ENCODE data around the gene SEC14L2. TPM values are rescaled to one million over a fixed set of nuclear protein-coding genes. Genes with fewer than 3 reads are reported as not detected.

The SEC14L2 gene
- total and polyA plus RNA-seq, 10 of the 15 experiments (the other 5 are each of a cell fraction or from before 2014, with no cell fraction given): 0.08 to 4.0 (median 0.48) TPM

DNA sequence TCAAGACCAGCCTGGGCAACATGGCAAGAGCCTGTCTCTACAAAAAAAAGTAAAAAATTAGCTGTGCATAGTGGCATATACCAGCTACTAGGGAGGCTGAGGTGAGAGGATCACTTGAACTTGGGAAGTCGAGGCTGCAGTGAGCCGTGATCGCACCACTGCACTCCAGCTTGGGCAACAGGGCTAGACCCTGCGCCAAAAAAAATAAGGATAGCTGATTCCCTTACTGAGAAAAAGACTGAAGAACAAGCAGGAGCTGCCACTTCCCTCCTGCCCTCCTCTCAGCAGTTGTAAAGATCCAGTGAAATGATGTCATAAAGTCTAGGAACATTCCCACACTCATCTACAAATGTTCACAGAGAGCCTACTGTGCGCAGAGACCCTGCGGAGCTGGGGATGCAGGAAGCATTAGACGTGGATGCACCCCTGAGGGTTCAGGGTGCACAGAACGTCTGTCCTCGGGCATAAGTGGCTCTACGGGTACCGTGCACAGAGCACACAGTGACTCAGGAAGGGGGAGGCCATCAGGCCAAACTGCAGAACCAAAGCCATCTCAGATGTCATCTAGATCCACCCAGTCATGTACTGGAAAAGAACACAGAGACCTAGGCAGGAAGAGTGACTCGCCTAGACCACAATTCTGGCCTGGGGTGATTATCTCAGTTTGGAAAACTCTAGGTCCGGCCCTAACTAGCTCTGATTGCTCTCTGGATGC, 11.7 kb downstream of the SEC14L2 start:
- Histone ChIP-seq H3K27me3 (replicated peaks in 1 of 2; ENCODE audit: control insufficient read depth in 2 of 2, insufficient read depth in 2 of 2, low read length in 1 of 2) (no peaks in the 10 kb centered on the region), H3K4me1 (ENCODE audit: control insufficient read depth, insufficient read depth, low read length) (no peaks in the 10 kb centered on the region), H3K9me3 (replicated peaks; ENCODE audit: control insufficient read depth, insufficient read depth, low read length) (no peaks in the 10 kb centered on the region), H3K4me2 (ENCODE audit: control insufficient read depth, insufficient read depth) (no peak overlapping the region), H3K4me3 (no peak overlapping the region), H3K9ac (ENCODE audit: control insufficient read depth, insufficient read depth, low read length) (no peak overlapping the region), H3K79me2 (ENCODE audit: control insufficient read depth, insufficient read depth, low read length) (no peaks in the 10 kb centered on the region), H2AFZ (ENCODE audit: control insufficient read depth, low read depth, low read length) (no peak overlapping the region), H4K20me1 (ENCODE audit: control insufficient read depth, insufficient read depth) (no peaks in the 10 kb centered on the region), H3K27ac (ENCODE audit: control insufficient read depth, insufficient read depth) (no peak overlapping the region), H3K36me3 (ENCODE audit: control insufficient read depth in 2 of 2, insufficient read depth in 2 of 2, low read length in 1 of 2) (no peaks in the 10 kb centered on the region; a peak in 1 of 4 replicates)
- RAD21 ChIA-PET (ENCODE audit: unreplicated experiment): no interaction called here
- SMC1A ChIA-PET (ENCODE audit: uncharacterized antibody, unreplicated experiment): interaction anchor here (1.3 kb wide), 1 partner anchor 14 kb away, joined by 3 read pairs; no protein-coding TSS in a partner anchor
- POLR2A ChIA-PET: no interaction called here
- BruUV-seq (replicated peaks): no TSS peak
- 89% methylated on average over 13 of the region's 13 CpGs for WGBS (ENCODE audit: insufficient coverage, insufficient replicate concordance, low lambda C conversion rate, missing lambda C conversion rate)
- in situ Hi-C loops (cut with MboI) (no loop called here), intact Hi-C loops (cut with micrococcal nuclease; ENCODE audit: unreplicated experiment) (no loop called here)
- CTCF ChIA-PET: interaction anchor here (1.5 kb wide), 1 partner anchor 16 kb away, joined by 4 read pairs; the partner anchor contains the start of gene MTFP1
- DNase-seq (ENCODE audit: low read depth, low spot score): no peak
- no peak for ATAC-seq
- no peak for FAIRE-seq
- TF ChIP-seq CREM (IDR thresholded peaks at IDR 0.05; ENCODE audit: low read depth) (no peak), TBL1XR1 (IDR thresholded peaks at IDR 0.05; ENCODE audit: low read depth, low read length) (no peak), ZNF24 (IDR thresholded peaks at IDR 0.05) (no peak), SRF (IDR thresholded peaks at IDR 0.05; ENCODE audit: low read depth in 2 of 2, low read length in 2 of 2) (no peak), SIX5 (IDR thresholded peaks at IDR 0.05; ENCODE audit: low read depth, low read length, severe bottlenecking) (no peak), HDGF (IDR thresholded peaks at IDR 0.05) (no peak), LARP7 (IDR thresholded peaks at IDR 0.05) (no peak), MTA3 (IDR thresholded peaks at IDR 0.05; ENCODE audit: borderline replicate concordance, low read length) (no peak), KDM1A (IDR thresholded peaks at IDR 0.05; ENCODE audit: borderline replicate concordance) (no peak), TCF12 (IDR thresholded peaks at IDR 0.05; ENCODE audit: low read depth, low read length) (no peak), NFXL1 (IDR thresholded peaks at IDR 0.05; ENCODE audit: borderline replicate concordance) (no peak)
- TF ChIP-seq, protein P1, sequence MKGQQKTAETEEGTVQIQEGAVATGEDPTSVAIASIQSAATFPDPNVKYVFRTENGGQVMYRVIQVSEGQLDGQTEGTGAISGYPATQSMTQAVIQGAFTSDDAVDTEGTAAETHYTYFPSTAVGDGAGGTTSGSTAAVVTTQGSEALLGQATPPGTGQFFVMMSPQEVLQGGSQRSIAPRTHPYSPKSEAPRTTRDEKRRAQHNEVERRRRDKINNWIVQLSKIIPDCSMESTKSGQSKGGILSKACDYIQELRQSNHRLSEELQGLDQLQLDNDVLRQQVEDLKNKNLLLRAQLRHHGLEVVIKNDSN (IDR thresholded peaks at IDR 0.05; ENCODE audit: borderline replicate concordance, extremely low read length, insufficient read depth, low read depth, low read length): no peak
- TF ChIP-seq, protein P2, sequence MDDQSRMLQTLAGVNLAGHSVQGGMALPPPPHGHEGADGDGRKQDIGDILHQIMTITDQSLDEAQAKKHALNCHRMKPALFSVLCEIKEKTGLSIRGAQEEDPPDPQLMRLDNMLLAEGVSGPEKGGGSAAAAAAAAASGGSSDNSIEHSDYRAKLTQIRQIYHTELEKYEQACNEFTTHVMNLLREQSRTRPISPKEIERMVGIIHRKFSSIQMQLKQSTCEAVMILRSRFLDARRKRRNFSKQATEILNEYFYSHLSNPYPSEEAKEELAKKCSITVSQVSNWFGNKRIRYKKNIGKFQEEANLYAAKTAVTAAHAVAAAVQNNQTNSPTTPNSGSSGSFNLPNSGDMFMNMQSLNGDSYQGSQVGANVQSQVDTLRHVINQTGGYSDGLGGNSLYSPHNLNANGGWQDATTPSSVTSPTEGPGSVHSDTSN (IDR thresholded peaks at IDR 0.05; ENCODE audit: insufficient replicate concordance, low read depth, low read length): no peak
- TF ChIP-seq, protein P3, sequence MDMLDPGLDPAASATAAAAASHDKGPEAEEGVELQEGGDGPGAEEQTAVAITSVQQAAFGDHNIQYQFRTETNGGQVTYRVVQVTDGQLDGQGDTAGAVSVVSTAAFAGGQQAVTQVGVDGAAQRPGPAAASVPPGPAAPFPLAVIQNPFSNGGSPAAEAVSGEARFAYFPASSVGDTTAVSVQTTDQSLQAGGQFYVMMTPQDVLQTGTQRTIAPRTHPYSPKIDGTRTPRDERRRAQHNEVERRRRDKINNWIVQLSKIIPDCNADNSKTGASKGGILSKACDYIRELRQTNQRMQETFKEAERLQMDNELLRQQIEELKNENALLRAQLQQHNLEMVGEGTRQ (IDR thresholded peaks at IDR 0.05; ENCODE audit: borderline replicate concordance, low read depth, low read length): no peak
- TF ChIP-seq, protein P4, sequence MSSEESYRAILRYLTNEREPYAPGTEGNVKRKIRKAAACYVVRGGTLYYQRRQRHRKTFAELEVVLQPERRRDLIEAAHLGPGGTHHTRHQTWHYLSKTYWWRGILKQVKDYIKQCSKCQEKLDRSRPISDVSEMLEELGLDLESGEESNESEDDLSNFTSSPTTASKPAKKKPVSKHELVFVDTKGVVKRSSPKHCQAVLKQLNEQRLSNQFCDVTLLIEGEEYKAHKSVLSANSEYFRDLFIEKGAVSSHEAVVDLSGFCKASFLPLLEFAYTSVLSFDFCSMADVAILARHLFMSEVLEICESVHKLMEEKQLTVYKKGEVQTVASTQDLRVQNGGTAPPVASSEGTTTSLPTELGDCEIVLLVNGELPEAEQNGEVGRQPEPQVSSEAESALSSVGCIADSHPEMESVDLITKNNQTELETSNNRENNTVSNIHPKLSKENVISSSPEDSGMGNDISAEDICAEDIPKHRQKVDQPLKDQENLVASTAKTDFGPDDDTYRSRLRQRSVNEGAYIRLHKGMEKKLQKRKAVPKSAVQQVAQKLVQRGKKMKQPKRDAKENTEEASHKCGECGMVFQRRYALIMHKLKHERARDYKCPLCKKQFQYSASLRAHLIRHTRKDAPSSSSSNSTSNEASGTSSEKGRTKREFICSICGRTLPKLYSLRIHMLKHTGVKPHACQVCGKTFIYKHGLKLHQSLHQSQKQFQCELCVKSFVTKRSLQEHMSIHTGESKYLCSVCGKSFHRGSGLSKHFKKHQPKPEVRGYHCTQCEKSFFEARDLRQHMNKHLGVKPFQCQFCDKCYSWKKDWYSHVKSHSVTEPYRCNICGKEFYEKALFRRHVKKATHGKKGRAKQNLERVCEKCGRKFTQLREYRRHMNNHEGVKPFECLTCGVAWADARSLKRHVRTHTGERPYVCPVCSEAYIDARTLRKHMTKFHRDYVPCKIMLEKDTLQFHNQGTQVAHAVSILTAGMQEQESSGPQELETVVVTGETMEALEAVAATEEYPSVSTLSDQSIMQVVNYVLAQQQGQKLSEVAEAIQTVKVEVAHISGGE (CRISPR knock-in tag; IDR thresholded peaks at IDR 0.05): no peak
- TF ChIP-seq, protein P5, sequence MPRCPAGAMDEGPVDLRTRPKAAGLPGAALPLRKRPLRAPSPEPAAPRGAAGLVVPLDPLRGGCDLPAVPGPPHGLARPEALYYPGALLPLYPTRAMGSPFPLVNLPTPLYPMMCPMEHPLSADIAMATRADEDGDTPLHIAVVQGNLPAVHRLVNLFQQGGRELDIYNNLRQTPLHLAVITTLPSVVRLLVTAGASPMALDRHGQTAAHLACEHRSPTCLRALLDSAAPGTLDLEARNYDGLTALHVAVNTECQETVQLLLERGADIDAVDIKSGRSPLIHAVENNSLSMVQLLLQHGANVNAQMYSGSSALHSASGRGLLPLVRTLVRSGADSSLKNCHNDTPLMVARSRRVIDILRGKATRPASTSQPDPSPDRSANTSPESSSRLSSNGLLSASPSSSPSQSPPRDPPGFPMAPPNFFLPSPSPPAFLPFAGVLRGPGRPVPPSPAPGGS (IDR thresholded peaks at IDR 0.05; ENCODE audit: borderline replicate concordance, insufficient read depth, low read depth, low read length, poor library complexity, severe bottlenecking): no peak

All from GM12878 (cell line).